Fibroblast of lung (primary cell): ENCODE results near the gene PMEPA1. TPM values are rescaled to one million over a fixed set of nuclear protein-coding genes. Genes with fewer than 3 reads are reported as not detected.

ENCODE experiments used
- DNase-seq, 2 donors: peaks; one replicate each; pipeline versions ENCODE4 v3.0.0 to v3.0.0-alpha.2; 2010; ENCODE audit warnings: low read depth in 2 of 2
- H2AFZ ChIP-seq: 2 replicates; pipeline ENCODE4 v1.5.1; 2012; ENCODE audit warnings: low read length, control low read depth, inconsistent platforms
- H3K27ac ChIP-seq: 2 replicates; pipeline ENCODE4 v1.5.1; 2011; ENCODE audit warnings: low read length, control low read depth; ENCODE audit not compliant: insufficient read depth
- H3K27me3 ChIP-seq: 2 replicates; pipeline ENCODE4 v1.5.1; 2011; ENCODE audit warnings: mild to moderate bottlenecking, low read length; ENCODE audit not compliant: control insufficient read depth, insufficient read depth
- H3K36me3 ChIP-seq: 2 replicates; pipeline ENCODE4 v1.5.1; 2011; ENCODE audit warnings: low read length; ENCODE audit not compliant: control insufficient read depth, insufficient read depth
- H3K4me1 ChIP-seq: 2 replicates; pipeline ENCODE4 v1.5.1; 2011; ENCODE audit warnings: low read length; ENCODE audit not compliant: control insufficient read depth, insufficient read depth; ENCODE audit errors: extremely low read depth
- H3K4me2 ChIP-seq: 2 replicates; pipeline ENCODE4 v1.5.1; 2011; ENCODE audit warnings: low read length, control low read depth; ENCODE audit not compliant: insufficient read depth; ENCODE audit errors: extremely low read depth
- H3K4me3 ChIP-seq, 4 experiments: fragments of 200-600 bp in 1 of 4; sonication (generic) in 1 of 4; replicated peaks in 1 of 4; 2 replicates each; pipeline ENCODE4 v1.5.1; 2011 to 2016; ENCODE audit warnings: low read length in 4 of 4, low read depth in 3 of 4, mild to moderate bottlenecking in 3 of 4, control low read depth in 2 of 4, inconsistent platforms in 1 of 4, mixed read lengths in 1 of 4; ENCODE audit not compliant: insufficient read depth in 1 of 4; ENCODE audit errors: control extremely low read depth in 1 of 4
- H3K79me2 ChIP-seq: 2 replicates; pipeline ENCODE4 v1.5.1; 2012; ENCODE audit warnings: mild to moderate bottlenecking, low read length, inconsistent platforms; ENCODE audit not compliant: control insufficient read depth, insufficient read depth
- H3K9ac ChIP-seq: 2 replicates; pipeline ENCODE4 v1.5.1; 2011; ENCODE audit warnings: mild to moderate bottlenecking, low read length, control low read depth; ENCODE audit not compliant: insufficient read depth
- H3K9me3 ChIP-seq: 2 replicates; pipeline ENCODE4 v1.5.1; 2012; ENCODE audit warnings: low read depth, low read length; ENCODE audit not compliant: control insufficient read depth, insufficient read depth
- H4K20me1 ChIP-seq: 2 replicates; pipeline ENCODE4 v1.5.1; 2011; ENCODE audit warnings: low read length; ENCODE audit not compliant: control insufficient read depth, insufficient read depth; ENCODE audit errors: extremely low read depth
- EZH2 ChIP-seq: IDR thresholded peaks from 2 replicates; pipeline ENCODE4 v1.5.1; 2012; ENCODE audit warnings: low read length, control low read depth, mild to moderate bottlenecking; ENCODE audit errors: missing control alignments
- polyA plus RNA-seq, 2 donors: library from polyadenylated mRNA; depleted of rRNA in 1 of 2; stranded (reverse) in 1 of 2; unstranded in 1 of 2; fragments of >200 nt; gene quantifications; 2 replicates each; pipeline ENCODE4 v1.2.1, GENCODE V29; 2011 to 2012; ENCODE audit warnings: missing spikeins in 1 of 2
- total RNA-seq: library from RNA; depleted of rRNA; stranded (reverse); fragments of >200 nt; gene quantifications from 2 replicates; pipeline ENCODE4 v1.2.1, GENCODE V29; 2014
- TF ChIP-seq, protein P1 (sequence below), 2 donors: IDR thresholded peaks in 1 of 2; conservative IDR thresholded peaks in 1 of 2; 1 replicate in 1 of 2; 2 replicates in 1 of 2; pipeline ENCODE4 v1.5.1; 2011 to 2012; ENCODE audit warnings: low read length in 2 of 2, control low read depth in 1 of 2, inconsistent platforms in 1 of 2, low read depth in 1 of 2, mild to moderate bottlenecking in 1 of 2

The PMEPA1 gene
- total and polyA plus RNA-seq, 2 donors (not counting 1 experiment from before 2014, with no cell fraction given) = 0.19 to 0.33 TPM

DNA sequence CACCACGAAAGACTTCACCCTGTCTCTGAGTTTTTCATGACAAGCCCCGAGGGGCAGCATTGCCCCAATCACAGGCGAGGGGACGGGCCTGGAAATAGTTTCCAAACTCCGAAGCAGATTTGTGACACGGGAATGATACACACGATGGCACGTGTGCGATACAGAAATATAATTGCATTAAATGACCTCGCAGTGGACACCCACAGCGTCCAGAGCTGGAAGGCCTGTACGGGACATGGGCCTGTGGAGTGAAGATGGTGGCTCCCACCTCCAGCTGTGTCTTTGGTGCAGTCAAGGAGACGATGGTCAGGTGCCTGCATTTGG lies 43.0 kb downstream of the PMEPA1 start:
- Histone ChIP-seq H3K4me1 (no peaks in the 10 kb centered on the region), H2AFZ (no peak overlapping the region), H3K4me2 (no peak overlapping the region), H3K9ac (no peak overlapping the region), H3K79me2 (no peaks in the 10 kb centered on the region), H4K20me1 (no peaks in the 10 kb centered on the region), H3K27me3 (no peaks in the 10 kb centered on the region), H3K4me3 (no peak overlapping the region), H3K9me3 (no peaks in the 10 kb centered on the region), H3K27ac (no peak overlapping the region), H3K36me3 (no peaks in the 10 kb centered on the region)
- no peak for DNase-seq
- TF ChIP-seq, protein P1, sequence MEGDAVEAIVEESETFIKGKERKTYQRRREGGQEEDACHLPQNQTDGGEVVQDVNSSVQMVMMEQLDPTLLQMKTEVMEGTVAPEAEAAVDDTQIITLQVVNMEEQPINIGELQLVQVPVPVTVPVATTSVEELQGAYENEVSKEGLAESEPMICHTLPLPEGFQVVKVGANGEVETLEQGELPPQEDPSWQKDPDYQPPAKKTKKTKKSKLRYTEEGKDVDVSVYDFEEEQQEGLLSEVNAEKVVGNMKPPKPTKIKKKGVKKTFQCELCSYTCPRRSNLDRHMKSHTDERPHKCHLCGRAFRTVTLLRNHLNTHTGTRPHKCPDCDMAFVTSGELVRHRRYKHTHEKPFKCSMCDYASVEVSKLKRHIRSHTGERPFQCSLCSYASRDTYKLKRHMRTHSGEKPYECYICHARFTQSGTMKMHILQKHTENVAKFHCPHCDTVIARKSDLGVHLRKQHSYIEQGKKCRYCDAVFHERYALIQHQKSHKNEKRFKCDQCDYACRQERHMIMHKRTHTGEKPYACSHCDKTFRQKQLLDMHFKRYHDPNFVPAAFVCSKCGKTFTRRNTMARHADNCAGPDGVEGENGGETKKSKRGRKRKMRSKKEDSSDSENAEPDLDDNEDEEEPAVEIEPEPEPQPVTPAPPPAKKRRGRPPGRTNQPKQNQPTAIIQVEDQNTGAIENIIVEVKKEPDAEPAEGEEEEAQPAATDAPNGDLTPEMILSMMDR (conservative IDR thresholded peaks at IDR 0.05 in 1 of 2, IDR thresholded peaks at IDR 0.05 in 1 of 2; ENCODE audit: low read depth in 1 of 2, low read length in 2 of 2) = no peak
- TF ChIP-seq EZH2 = no peak

DNA sequence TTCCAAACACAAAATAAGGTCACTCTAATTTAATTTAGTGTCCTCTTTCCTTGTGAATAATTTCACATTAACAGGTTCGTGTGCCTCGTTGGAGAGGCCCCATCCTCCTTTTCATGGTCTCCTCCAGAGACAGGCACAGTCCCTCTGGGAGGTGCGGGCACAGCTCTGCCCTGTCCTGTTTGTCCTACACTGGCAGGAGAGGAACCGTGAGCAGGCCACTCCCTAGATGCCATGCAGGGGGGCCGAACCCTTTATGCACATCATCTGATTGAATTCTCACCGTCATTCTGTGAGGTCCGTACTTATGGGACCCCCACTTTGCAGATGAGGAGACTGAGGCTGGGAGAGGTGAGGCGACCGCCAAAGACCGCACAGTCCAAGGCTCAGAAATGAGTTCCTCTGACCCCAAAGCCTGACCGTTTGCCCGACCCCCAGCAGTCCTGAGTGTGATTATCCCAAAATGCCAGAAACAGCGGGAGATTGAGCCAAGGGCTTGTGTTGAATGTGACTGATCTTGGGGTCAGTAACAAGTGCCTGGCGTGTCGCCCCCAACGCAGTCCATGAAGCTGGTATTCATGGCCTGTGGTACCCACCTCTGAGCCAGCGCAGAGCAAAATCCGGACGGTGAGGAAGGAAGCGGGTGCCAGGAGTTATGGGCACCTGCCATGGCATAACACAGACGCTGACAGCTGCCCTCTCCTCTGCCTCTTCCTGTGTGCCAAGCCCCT lies 43.5 kb downstream of the PMEPA1 start:
- no peaks in the 10 kb centered on the region for H3K27me3 ChIP-seq
- no peak overlapping the region for H3K27ac ChIP-seq
- no peaks in the 10 kb centered on the region for H3K36me3 ChIP-seq
- DNase-seq = no peak
- no peaks in the 10 kb centered on the region for H3K79me2 ChIP-seq
- H3K4me1 ChIP-seq = no peaks in the 10 kb centered on the region
- no peak overlapping the region for H2AFZ ChIP-seq
- no peak overlapping the region for H3K4me2 ChIP-seq
- TF ChIP-seq EZH2 = no peak
- TF ChIP-seq, protein P1 (conservative IDR thresholded peaks at IDR 0.05 in 1 of 2, IDR thresholded peaks at IDR 0.05 in 1 of 2; ENCODE audit: low read depth in 1 of 2, low read length in 2 of 2) = no peak
- H3K4me3 ChIP-seq = no peak overlapping the region
- H4K20me1 ChIP-seq = no peaks in the 10 kb centered on the region
- H3K9ac ChIP-seq = no peak overlapping the region
- no peaks in the 10 kb centered on the region for H3K9me3 ChIP-seq

DNA sequence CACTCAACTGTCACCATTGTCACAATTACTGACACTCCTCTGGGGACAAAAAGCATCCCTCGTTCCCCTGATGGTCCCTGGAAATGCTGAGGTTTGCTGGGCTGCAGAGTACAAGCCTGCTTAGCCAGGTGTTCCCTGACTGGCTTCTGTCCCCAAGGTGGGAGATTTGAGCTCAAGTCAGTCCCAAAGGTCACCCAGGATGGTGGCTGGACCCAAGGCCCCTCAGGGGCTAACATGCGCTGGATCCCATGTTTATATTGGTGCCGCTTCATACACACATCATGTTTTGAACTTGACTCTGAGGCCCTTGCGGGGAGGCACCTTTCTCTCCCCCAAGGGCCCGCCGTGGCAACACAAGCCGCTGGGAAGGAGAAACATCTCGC lies 44.2 kb downstream of the PMEPA1 start:
- H3K27ac ChIP-seq = no peak overlapping the region
- no peak overlapping the region for H3K4me2 ChIP-seq
- no peaks in the 10 kb centered on the region for H4K20me1 ChIP-seq
- H3K9me3 ChIP-seq = no peaks in the 10 kb centered on the region
- H3K79me2 ChIP-seq = no peaks in the 10 kb centered on the region
- H3K36me3 ChIP-seq = no peaks in the 10 kb centered on the region
- no peak overlapping the region for H3K4me3 ChIP-seq
- no peak for TF ChIP-seq EZH2
- TF ChIP-seq, protein P1 (conservative IDR thresholded peaks at IDR 0.05 in 1 of 2, IDR thresholded peaks at IDR 0.05 in 1 of 2; ENCODE audit: low read depth in 1 of 2, low read length in 2 of 2) = no peak
- H3K9ac ChIP-seq = no peak overlapping the region
- DNase-seq = no peak
- no peaks in the 10 kb centered on the region for H3K27me3 ChIP-seq
- no peak overlapping the region for H2AFZ ChIP-seq
- H3K4me1 ChIP-seq = no peaks in the 10 kb centered on the region
